Activated naive CD4-positive, alpha-beta T cell treated with anti-CD3 and anti-CD28 coated beads for 36 hours (primary cell): ENCODE data around the gene DLGAP4. TPM values are rescaled to one million over a fixed set of nuclear protein-coding genes. Genes with fewer than 3 reads are reported as not detected.

ENCODE experiments used
- CTCF ChIA-PET: fragments of 350-600 bp; sonication (Branson Sonifier 250); formaldehyde crosslinking; loops from one replicate; lab custom pipeline; 2021; ENCODE audit warnings: antibody characterized with exemption; lab: Charles Lee
- DNase-seq: peaks from one replicate; pipeline ENCODE4 v3.0.0-alpha.2; 2020
- H3K27ac Mint-ChIP-seq: one replicate; pipeline ENCODE4 v1.8.0; 2021; ENCODE audit warnings: mild to moderate bottlenecking, mixed read lengths
- H3K27me3 Mint-ChIP-seq: one replicate; pipeline ENCODE4 v1.8.0; 2021; ENCODE audit warnings: low read depth, mixed read lengths
- H3K36me3 Mint-ChIP-seq: one replicate; pipeline ENCODE4 v1.8.0; 2021; ENCODE audit warnings: low read depth, mixed read lengths
- H3K4me1 Mint-ChIP-seq: one replicate; pipeline ENCODE4 v1.8.0; 2021; ENCODE audit warnings: low read depth, mixed read lengths
- H3K4me3 Mint-ChIP-seq: one replicate; pipeline ENCODE4 v1.8.0; 2021; ENCODE audit warnings: mild to moderate bottlenecking, moderate library complexity, mixed read lengths
- H3K9me3 Mint-ChIP-seq: one replicate; pipeline ENCODE4 v1.8.0; 2021; ENCODE audit warnings: mixed read lengths
- intact Hi-C: fragments of 100-400 bp; cut with micrococcal nuclease; formaldehyde crosslinking; loops from one replicate; pipeline ENCODE4 v1.15.1; 2023
- total RNA-seq, 2 experiments: library from RNA; stranded (reverse); gene quantifications; one replicate each; pipeline ENCODE4 v1.2.3, GENCODE V29; 2021

DLGAP4 gene
- total RNA-seq, 2 experiments from 2014 or later, result 9.2 to 13.7 TPM

DNA sequence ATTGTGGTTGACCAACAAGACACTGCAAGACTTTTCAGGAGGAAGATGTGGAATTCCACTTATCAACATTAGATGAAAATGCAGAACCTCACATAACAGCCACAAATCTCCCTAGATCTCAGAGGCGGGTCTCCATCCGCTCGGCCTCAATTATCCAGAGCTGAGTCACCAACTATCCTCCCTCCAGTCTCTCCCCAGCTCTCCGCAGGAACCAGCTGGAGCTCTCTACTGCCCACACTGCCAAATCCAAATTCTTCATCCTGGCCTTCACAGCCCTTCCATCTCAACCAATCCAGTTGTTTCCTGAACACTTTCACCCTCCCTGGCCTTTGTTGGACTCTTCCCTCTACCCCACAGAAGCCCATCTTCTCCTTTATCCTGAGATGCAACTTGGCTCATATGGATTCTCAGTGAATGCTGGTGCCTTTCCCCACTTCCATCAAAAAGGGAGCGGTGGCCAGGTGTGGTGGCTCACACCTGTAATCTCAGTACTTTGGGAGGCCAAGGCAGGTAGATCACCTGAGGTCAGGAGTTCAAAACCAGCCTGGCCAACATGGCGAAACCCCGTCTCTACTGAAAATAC, 263.8 kb downstream of the DLGAP4 start:
- Mint-ChIP-seq H3K4me3 (no peak overlapping the region), H3K27me3 (no peaks in the 10 kb centered on the region), H3K27ac (no peak overlapping the region), H3K36me3 (peaks cover 7% of the 10 kb centered on the region), H3K4me1 (peaks cover 18% of the 10 kb centered on the region), H3K9me3 (peaks cover 3% of the 10 kb centered on the region)
- intact Hi-C loops, result loop anchor here (5.0 kb wide), 2 partner anchors 267 to 618 kb away; partner anchors contain the start of gene SCAND1
- CTCF ChIA-PET, result interaction anchor here (0.6 to 1.1 kb wide), 2 partner anchors 9 to 239 kb away, joined by 3 read pairs; no protein-coding TSS in a partner anchor
- no peak for DNase-seq

DNA sequence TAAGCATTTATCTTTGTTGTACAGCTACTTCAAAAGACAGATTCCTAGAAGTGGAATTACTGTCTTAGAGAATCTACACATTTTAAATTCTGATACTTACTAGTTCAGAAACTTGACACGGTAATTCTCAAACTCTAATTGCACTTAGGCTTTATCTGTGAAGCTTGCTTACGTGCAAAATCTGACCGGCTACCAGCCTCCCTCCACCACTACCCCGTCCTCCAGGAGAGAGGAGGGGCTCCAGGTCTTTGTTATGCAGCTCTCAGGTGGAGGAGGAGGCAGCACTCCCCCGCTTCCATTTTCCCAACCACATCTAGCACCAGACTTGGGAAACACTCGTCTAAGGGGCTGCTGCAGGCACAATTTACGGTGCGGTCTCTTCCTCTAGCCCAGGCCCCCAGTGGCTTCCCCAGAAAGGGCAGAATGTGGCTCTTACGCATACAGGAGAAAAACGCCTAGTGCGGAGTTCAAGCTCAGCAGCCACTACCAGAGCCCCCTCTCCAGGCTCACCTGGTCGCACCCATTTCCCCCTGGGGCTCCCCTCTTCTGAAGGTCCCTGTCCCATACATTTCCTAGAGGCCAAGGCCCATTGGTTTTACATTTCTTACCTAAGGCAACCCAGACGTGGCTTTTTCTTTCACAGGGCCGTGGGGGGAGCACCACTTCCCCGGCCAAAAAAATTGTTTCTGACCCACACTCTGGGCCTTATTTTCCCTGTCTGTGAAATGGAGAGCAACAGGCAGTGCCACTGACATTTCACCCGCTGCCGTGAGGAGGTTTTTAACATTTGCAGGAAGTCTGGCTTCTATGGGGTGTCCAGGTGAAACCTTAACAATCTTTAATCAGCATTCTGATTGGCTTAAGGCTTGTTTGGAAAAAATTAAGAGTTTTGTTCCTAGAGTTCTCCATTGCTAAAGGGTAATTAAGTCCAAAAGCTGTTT, 265.7 kb downstream of the DLGAP4 start:
- intact Hi-C loops, result loop anchor here (1.0 to 5.0 kb wide), 4 partner anchors 23 to 620 kb away; partner anchors contain the start of gene SCAND1
- H3K4me1 Mint-ChIP-seq, result peaks cover 35% of the 10 kb centered on the region
- peaks cover 14% of the 10 kb centered on the region for H3K36me3 Mint-ChIP-seq
- H3K27ac Mint-ChIP-seq, result peak overlapping the region; percentile 93
- peak overlapping the region; percentile 84 for H3K4me3 Mint-ChIP-seq
- CTCF ChIA-PET, result interaction anchor here (0.9 to 1.6 kb wide), 6 partner anchors 14 to 34 kb away, joined by 3 to 5 read pairs (median 4); partner anchors contain the start of gene RAB5IF
- no peaks in the 10 kb centered on the region for H3K9me3 Mint-ChIP-seq
- DNase-seq, result no peak
- no peaks in the 10 kb centered on the region for H3K27me3 Mint-ChIP-seq

GRCh38 chr20:36572701-36573102, 266.6 kb downstream of the DLGAP4 start:
- no peaks in the 10 kb centered on the region for H3K9me3 Mint-ChIP-seq
- peaks cover 35% of the 10 kb centered on the region for H3K4me1 Mint-ChIP-seq
- peaks cover 14% of the 10 kb centered on the region for H3K36me3 Mint-ChIP-seq
- H3K27ac Mint-ChIP-seq, result peak overlapping the region; percentile 93
- H3K4me3 Mint-ChIP-seq, result peak overlapping the region; percentile 84
- DNase-seq, result peak; percentile 83
- intact Hi-C loops, result loop anchor here (1.0 to 5.0 kb wide), 7 partner anchors 20 to 620 kb away; partner anchors contain the start of genes RAB5IF and SCAND1
- CTCF ChIA-PET, result interaction anchor here (1.0 to 1.6 kb wide), 5 partner anchors 16 to 33 kb away, joined by 3 to 5 read pairs (median 3); partner anchors contain the start of gene RAB5IF
- no peaks in the 10 kb centered on the region for H3K27me3 Mint-ChIP-seq

GRCh38 chr20:36573103-36573797, 267.1 kb downstream of the DLGAP4 start, which contains the start of gene TGIF2:
TGIF2 (plus strand) TSS chr20:36573597; CDS start chr20:36578775, 5,178 bp downstream.
- peaks cover 35% of the 10 kb centered on the region for H3K4me1 Mint-ChIP-seq
- H3K27ac Mint-ChIP-seq, result peak within 1 kb of the TSS; percentile 93
- H3K9me3 Mint-ChIP-seq, result no peaks in the 10 kb centered on the region
- intact Hi-C loops, result loop anchor here (1.0 to 5.0 kb wide), 6 partner anchors 19 to 621 kb away; partner anchors contain the start of genes RAB5IF and SCAND1
- peak within 1 kb of the TSS; percentile 91 for H3K4me3 Mint-ChIP-seq
- CTCF ChIA-PET, result interaction anchor here (0.7 to 1.6 kb wide), 6 partner anchors 12 to 485 kb away, joined by 3 to 5 read pairs (median 4); partner anchors contain the start of gene RAB5IF
- peaks cover 14% of the 10 kb centered on the region for H3K36me3 Mint-ChIP-seq
- H3K27me3 Mint-ChIP-seq, result no peaks in the 10 kb centered on the region
- peak; percentile 90 for DNase-seq

DNA sequence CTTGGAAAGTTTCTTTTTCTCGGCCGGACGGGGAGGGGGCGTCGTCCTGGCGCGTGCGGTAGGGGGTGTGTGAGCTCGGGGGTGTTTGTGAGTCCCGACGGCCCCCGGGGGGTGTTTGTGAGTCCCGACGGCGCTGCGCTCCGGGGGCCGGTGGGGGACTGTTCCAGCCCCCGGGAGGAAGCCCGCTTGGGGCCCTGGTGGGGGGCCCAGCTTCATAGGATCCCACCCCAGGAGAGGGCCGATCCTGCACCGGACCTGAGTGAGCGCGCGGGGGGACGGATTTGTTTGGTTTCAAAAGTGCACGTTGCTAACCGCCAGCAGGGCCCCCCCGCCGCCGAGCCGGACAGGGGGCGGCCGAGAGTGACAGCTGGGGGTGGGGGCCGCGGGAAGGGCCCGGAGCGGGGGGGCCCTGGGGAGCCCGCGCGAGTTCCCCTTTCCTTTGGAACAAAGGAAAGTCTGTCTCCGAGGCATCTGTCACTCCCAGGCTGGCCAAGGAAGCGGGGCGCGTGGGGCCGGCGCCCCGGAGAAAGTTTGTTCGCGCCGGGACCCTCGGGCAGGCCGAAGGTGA, 267.7 kb downstream of the DLGAP4 start:
- CTCF ChIA-PET, result interaction anchor here (0.6 to 1.4 kb wide), 5 partner anchors 11 to 485 kb away, joined by 3 to 4 read pairs (median 3); partner anchors contain the start of gene RAB5IF
- Mint-ChIP-seq H3K4me3 (peak overlapping the region; percentile 91), H3K36me3 (peaks cover 16% of the 10 kb centered on the region), H3K27ac (peak overlapping the region; percentile 63), H3K27me3 (no peaks in the 10 kb centered on the region), H3K4me1 (peaks cover 37% of the 10 kb centered on the region), H3K9me3 (no peaks in the 10 kb centered on the region)
- intact Hi-C loops, result loop anchor here (1.0 to 5.0 kb wide), 6 partner anchors 18 to 622 kb away; partner anchors contain the start of genes RAB5IF and SCAND1
- DNase-seq, result peak; percentile 35

DNA sequence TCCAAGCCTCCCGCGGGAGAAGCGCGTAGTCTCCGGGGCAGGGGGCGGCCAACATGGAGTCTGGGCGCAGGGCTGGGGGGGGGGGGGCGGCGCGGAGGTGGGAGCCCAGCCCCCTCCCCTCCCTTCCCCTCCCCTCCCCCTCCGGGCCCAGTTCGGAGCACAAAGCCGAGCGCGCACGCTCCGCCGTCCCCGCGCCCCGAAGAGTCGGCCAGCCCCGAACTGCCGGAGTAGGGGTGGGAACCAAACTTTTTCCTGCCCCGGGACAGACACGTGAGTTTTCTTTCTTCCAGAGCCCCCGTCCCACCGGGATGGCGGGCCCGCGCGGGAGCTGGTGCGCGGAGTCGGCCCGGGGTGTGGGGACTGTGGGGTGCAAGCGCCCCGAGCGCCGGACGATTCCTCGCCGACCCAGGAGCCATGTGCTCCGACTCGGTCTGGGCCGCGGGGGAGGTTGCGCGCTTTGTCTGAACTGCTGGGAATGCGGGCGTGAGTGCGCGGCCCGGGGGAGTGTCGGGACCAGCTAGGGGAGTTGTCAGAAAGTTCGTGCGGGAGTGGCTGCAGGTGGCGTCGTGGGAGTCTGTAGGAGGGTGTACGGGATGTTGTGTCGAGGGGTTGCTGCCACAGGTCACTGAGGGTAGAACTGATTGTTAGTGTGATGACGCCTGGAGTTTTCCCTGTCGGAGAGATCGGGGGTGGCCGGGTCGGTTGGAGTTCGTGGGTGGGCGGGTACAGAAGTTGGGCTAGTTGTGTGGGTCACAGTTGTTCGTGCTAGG, 268.4 kb downstream of the DLGAP4 start:
- no peaks in the 10 kb centered on the region for H3K27me3 Mint-ChIP-seq
- DNase-seq, result peak; percentile 53
- H3K27ac Mint-ChIP-seq, result peak overlapping the region; percentile 92
- peaks cover 18% of the 10 kb centered on the region for H3K36me3 Mint-ChIP-seq
- CTCF ChIA-PET, result interaction anchor here (0.6 to 1.4 kb wide), 7 partner anchors 16 to 348 kb away, joined by 3 to 6 read pairs (median 3); partner anchors contain the start of gene RAB5IF
- H3K4me1 Mint-ChIP-seq, result peaks cover 37% of the 10 kb centered on the region
- intact Hi-C loops, result loop anchor here (5.0 kb wide), 2 partner anchors 263 to 622 kb away; partner anchors contain the start of gene SCAND1
- H3K4me3 Mint-ChIP-seq, result peak overlapping the region; percentile 91
- no peaks in the 10 kb centered on the region for H3K9me3 Mint-ChIP-seq

DNA sequence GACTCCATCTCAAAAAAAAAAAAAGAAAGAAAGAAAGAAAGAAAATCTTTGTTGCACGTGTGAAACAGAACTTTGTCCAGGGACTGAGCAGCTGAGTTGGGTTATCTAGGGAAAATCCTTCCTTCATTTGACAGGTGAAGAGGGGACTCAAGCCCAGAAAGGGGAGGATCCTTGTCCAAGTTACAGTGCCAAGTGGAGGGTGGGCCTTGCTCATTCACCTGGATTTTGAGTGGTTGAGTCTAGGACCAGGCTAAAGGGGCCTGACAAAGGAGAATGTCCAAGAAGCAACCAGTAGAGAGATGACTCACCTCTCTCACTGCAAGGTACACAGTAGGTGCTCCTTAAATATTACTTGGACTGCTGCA, 269.9 kb downstream of the DLGAP4 start:
- intact Hi-C loops, result no loop called here
- CTCF ChIA-PET, result interaction anchor here (1.4 to 1.5 kb wide), 3 partner anchors 9 to 30 kb away, joined by 4 to 10 read pairs (median 6); partner anchors contain the start of gene RAB5IF
- no peaks in the 10 kb centered on the region for H3K9me3 Mint-ChIP-seq
- peaks cover 40% of the 10 kb centered on the region for H3K4me1 Mint-ChIP-seq
- peak overlapping the region; percentile 51 for H3K27ac Mint-ChIP-seq
- H3K36me3 Mint-ChIP-seq, result peaks cover 28% of the 10 kb centered on the region
- no peak for DNase-seq
- H3K27me3 Mint-ChIP-seq, result no peaks in the 10 kb centered on the region
- peak overlapping the region; percentile 4 for H3K4me3 Mint-ChIP-seq

Other genes with a start within 250 kb of the DLGAP4 start
- gene EPB41L1, start 151.6 kb upstream of the DLGAP4 start, total RNA-seq, result 1 to 10 TPM in 1 of 2 experiments, under 1 TPM in 1; 0.57 to 1.1 TPM
- gene AAR2, start 69.9 kb upstream of the DLGAP4 start, total RNA-seq, result 10 to 100 TPM; 15.5 to 17.3 TPM
- gene MYL9, start 235.2 kb downstream of the DLGAP4 start, total RNA-seq, result not detected